GM12878 (cell line): ENCODE data around the gene MRPS25. TPM values are rescaled to one million over a fixed set of nuclear protein-coding genes. Genes with fewer than 3 reads are reported as not detected.

ENCODE experiments used
- ATAC-seq: fragments of 200-7000 bp; cut with Tn5 transposase; 3 replicates; pipeline ENCODE4 v1.9.1; 2020; ENCODE audit warnings: mild to moderate bottlenecking, moderate library complexity
- BruUV-seq: library from RNA; stranded (reverse); fragments of 400-500 nt; replicated peaks from 2 replicates; lab custom pipeline; 2021; lab: Mats Ljungman, UMichigan
- CTCF ChIA-PET: fragments of 300-600 bp; sonication (Branson Sonifier 250); formaldehyde crosslinking; extraction: SDS; loops from one replicate; lab custom pipeline; 2021; ENCODE audit warnings: inconsistent platforms; lab: Yijun Ruan, JAX
- POLR2A ChIA-PET: fragments of 350-600 bp; formaldehyde crosslinking; extraction: SDS; loops from one replicate; lab custom pipeline; 2021; ENCODE audit warnings: inconsistent platforms; lab: Charles Lee
- RAD21 ChIA-PET: fragments of 300-600 bp; sonication (Branson Sonifier 250); formaldehyde crosslinking; loops from one replicate; lab custom pipeline; 2023; ENCODE audit warnings: antibody characterized with exemption; ENCODE audit not compliant: unreplicated experiment; lab: Charles Lee
- SMC1A ChIA-PET: fragments of 300-600 bp; sonication (Branson Sonifier 250); formaldehyde crosslinking; loops from one replicate; lab custom pipeline; 2023; ENCODE audit not compliant: unreplicated experiment, uncharacterized antibody; lab: Charles Lee
- DNase-seq: peaks from one replicate; pipeline ENCODE4 v3.0.0-alpha.2; 2011; ENCODE audit warnings: low read depth, low spot score
- FAIRE-seq: peaks from 3 replicates; lab custom pipeline; 2011; peaks lifted over from hg19 to GRCh38; lab: Jason Lieb, UNC
- H2AFZ ChIP-seq: 2 replicates; pipeline ENCODE4 v1.6.0; 2011; ENCODE audit warnings: low read depth, low read length, control low read depth; ENCODE audit not compliant: control insufficient read depth
- H3K27ac ChIP-seq: 2 replicates; pipeline ENCODE4 v1.5.1; 2011; ENCODE audit warnings: control low read depth; ENCODE audit not compliant: control insufficient read depth, insufficient read depth
- H3K27me3 ChIP-seq, 2 experiments: replicated peaks in 1 of 2; 2 replicates each; pipeline versions ENCODE4 v1.6.0 to v1.6.1; 2011; ENCODE audit warnings: low read length in 1 of 2; ENCODE audit not compliant: control insufficient read depth in 2 of 2, insufficient read depth in 2 of 2
- H3K36me3 ChIP-seq, 2 experiments: 2 replicates each; pipeline ENCODE4 v1.5.1; 2011; ENCODE audit warnings: low read length in 1 of 2; ENCODE audit not compliant: control insufficient read depth in 2 of 2, insufficient read depth in 2 of 2
- H3K4me1 ChIP-seq: 2 replicates; pipeline ENCODE4 v1.6.1; 2011; ENCODE audit warnings: mild to moderate bottlenecking, low read length, moderate library complexity, mixed read lengths; ENCODE audit not compliant: control insufficient read depth, insufficient read depth
- H3K4me2 ChIP-seq: 2 replicates; pipeline ENCODE4 v1.6.0; 2011; ENCODE audit warnings: control low read depth; ENCODE audit not compliant: control insufficient read depth, insufficient read depth
- H3K4me3 ChIP-seq: fragments of 200-600 bp; sonication (generic); 2 replicates; pipeline ENCODE4 v1.5.1; 2016
- H3K79me2 ChIP-seq: 2 replicates; pipeline ENCODE4 v1.6.0; 2011; ENCODE audit warnings: low read length; ENCODE audit not compliant: control insufficient read depth, insufficient read depth
- H3K9ac ChIP-seq: 2 replicates; pipeline ENCODE4 v1.8.0; 2011; ENCODE audit warnings: low read length, control low read depth, mixed read lengths; ENCODE audit not compliant: control insufficient read depth, insufficient read depth
- H3K9me3 ChIP-seq: replicated peaks from 3 replicates; pipeline ENCODE4 v1.5.1; 2011; ENCODE audit warnings: mild to moderate bottlenecking, low read length; ENCODE audit not compliant: control insufficient read depth, insufficient read depth
- H4K20me1 ChIP-seq: 2 replicates; pipeline ENCODE4 v1.6.0; 2011; ENCODE audit not compliant: control insufficient read depth, insufficient read depth
- ATF7 ChIP-seq: fragments of 450-650 bp; IDR thresholded peaks from 2 replicates; pipeline ENCODE4 v1.6.1; 2016; ENCODE audit warnings: low read depth, mild to moderate bottlenecking
- BCLAF1 ChIP-seq: fragments of 450-650 bp; IDR thresholded peaks from 2 replicates; pipeline ENCODE4 v1.6.1; 2017; ENCODE audit warnings: antibody characterized with exemption, mild to moderate bottlenecking, moderate library complexity
- BMI1 ChIP-seq: fragments of 450-650 bp; IDR thresholded peaks from 2 replicates; pipeline ENCODE4 v1.6.1; 2016; ENCODE audit warnings: mild to moderate bottlenecking, moderate library complexity, borderline replicate concordance
- CEBPZ ChIP-seq: fragments of 150-350 bp; IDR thresholded peaks from 2 replicates; pipeline ENCODE4 v1.6.1; 2016; ENCODE audit warnings: low read depth, low read length
- CREB1 ChIP-seq: IDR thresholded peaks from 2 replicates; pipeline ENCODE4 v1.6.1; 2012; ENCODE audit warnings: low read depth, mild to moderate bottlenecking, inconsistent platforms
- EZH2 ChIP-seq: IDR thresholded peaks from 2 replicates; pipeline ENCODE4 v1.6.1; 2012; ENCODE audit warnings: low read depth, mild to moderate bottlenecking, control low read depth, inconsistent platforms, low read length, borderline replicate concordance; ENCODE audit not compliant: control insufficient read depth
- MXI1 ChIP-seq: fragments of 150-350 bp; IDR thresholded peaks from 2 replicates; pipeline ENCODE4 v1.6.1; 2011; ENCODE audit warnings: low read depth, mild to moderate bottlenecking, inconsistent platforms, low read length, improper control_type of control experiment
- POLR2A ChIP-seq: IDR thresholded peaks from 2 replicates; pipeline ENCODE4 v1.6.1; 2011; ENCODE audit warnings: low read depth, mild to moderate bottlenecking, low read length
- RAD21 ChIP-seq: IDR thresholded peaks from 2 replicates; pipeline ENCODE4 v1.6.1; 2011; ENCODE audit warnings: mild to moderate bottlenecking, low read depth, low read length, moderate library complexity; ENCODE audit not compliant: insufficient read depth
- RAD51 ChIP-seq: fragments of 450-650 bp; IDR thresholded peaks from 2 replicates; pipeline ENCODE4 v1.6.1; 2016; ENCODE audit warnings: moderate library complexity, mild to moderate bottlenecking, inconsistent platforms
- SUZ12 ChIP-seq: fragments of 200-600 bp; sonication (generic); IDR thresholded peaks from one replicate; pipeline ENCODE4 v1.6.1; 2018; ENCODE audit warnings: antibody characterized with exemption, mild to moderate bottlenecking; ENCODE audit not compliant: unreplicated experiment
- YBX1 ChIP-seq: fragments of 450-650 bp; IDR thresholded peaks from 2 replicates; pipeline ENCODE4 v1.6.1; 2016; ENCODE audit warnings: antibody characterized with exemption
- ZNF207 ChIP-seq: fragments of 450-650 bp; IDR thresholded peaks from 2 replicates; pipeline ENCODE4 v1.6.1; 2014; ENCODE audit warnings: antibody characterized with exemption, mild to moderate bottlenecking, borderline replicate concordance
- ZNF592 ChIP-seq: fragments of 450-650 bp; IDR thresholded peaks from 2 replicates; pipeline ENCODE4 v1.6.1; 2017; ENCODE audit warnings: mild to moderate bottlenecking, moderate library complexity
- WGBS: methylation state at CpG from one replicate; pipeline ENCODE4 v1.1.6; 2016; ENCODE audit warnings: low lambda C conversion rate; ENCODE audit not compliant: insufficient replicate concordance, insufficient coverage; ENCODE audit errors: missing lambda C conversion rate; 5-methylcytosine and 5-hydroxymethylcytosine counted together
- in situ Hi-C: fragments of 300-500 bp; cut with MboI; formaldehyde crosslinking; loops from 9 replicates; pipeline ENCODE4 v1.14.3; 2018; ENCODE audit warnings: mixed read lengths
- intact Hi-C: fragments of 100-400 bp; cut with micrococcal nuclease; formaldehyde crosslinking; loops from one replicate; pipeline ENCODE4 v1.14.2; 2022; ENCODE audit not compliant: unreplicated experiment
- polyA plus RNA-seq, 11 experiments: library from polyadenylated mRNA; depleted of rRNA in 4 of 11; unstranded in 6 of 11; stranded (reverse) in 5 of 11; fragments of >200 nt; fragmentation: Nextera tagmentation in 4 of 11; fragmentation: Illumina TruSeq in 1 of 11; extraction: Ambion mirVana in 4 of 11; extraction: Trizol in 1 of 11; gene quantifications; 1 replicate in 1 of 11; 2 replicates in 10 of 11; pipeline versions ENCODE4 v1.2.1 to v1.2.3, GENCODE V29; 2011 to 2016; ENCODE audit warnings: inconsistent platforms in 2 of 11, missing spikeins in 2 of 11, low read depth in 1 of 11
- total RNA-seq, 4 experiments: library from RNA; depleted of rRNA in 3 of 4; stranded (reverse); fragments of >200 nt in 3 of 4; fragmentation: Illumina TruSeq in 1 of 4; extraction: Trizol in 1 of 4; gene quantifications; 2 replicates each; pipeline versions ENCODE4 v1.2.1 to v1.2.3, GENCODE V29; 2013 to 2021

The MRPS25 gene
- total and polyA plus RNA-seq, 10 of the 15 experiments (the other 5 are each of a cell fraction or from before 2014, with no cell fraction given) = 17.0 to 114 (median 62.2) TPM

GRCh38 chr3:15094187-15094875 lies 29.2 kb upstream of the MRPS25 start:
- H4K20me1 ChIP-seq = no peaks in the 10 kb centered on the region
- H3K4me3 ChIP-seq = no peak overlapping the region
- ChIA-PET CTCF (interaction anchor here (1.3 kb wide), 1 partner anchor 14 kb away, joined by 3 read pairs; no protein-coding TSS in a partner anchor), POLR2A (no interaction called here), RAD21 (no interaction called here), SMC1A (interaction anchor here (0.8 to 1.0 kb wide), 2 partner anchors 115 to 125 kb away, joined by 3 read pairs; no protein-coding TSS in a partner anchor)
- no peak overlapping the region for H3K4me2 ChIP-seq
- H3K27ac ChIP-seq = no peak overlapping the region
- FAIRE-seq = no peak
- H3K9me3 ChIP-seq = no peaks in the 10 kb centered on the region
- no peak overlapping the region for H2AFZ ChIP-seq
- peaks cover 1 to 35% of the 10 kb centered on the region in 2 experiments for H3K36me3 ChIP-seq
- intact Hi-C loops (no loop called here), in situ Hi-C loops (no loop called here)
- DNase-seq = no peak
- BruUV-seq = no TSS peak
- no peak for ATAC-seq
- WGBS = 96% methylated on average over 5 of the region's 5 CpGs
- H3K27me3 ChIP-seq = no peaks in the 10 kb centered on the region
- peaks cover 5% of the 10 kb centered on the region for H3K4me1 ChIP-seq
- no peak for TF ChIP-seq CEBPZ
- no peak for TF ChIP-seq ZNF592
- no peak for TF ChIP-seq MXI1
- no peak for TF ChIP-seq YBX1
- TF ChIP-seq BCLAF1 = no peak
- no peak for TF ChIP-seq SUZ12
- no peak for TF ChIP-seq RAD51
- TF ChIP-seq ZNF207 = no peak
- no peak for TF ChIP-seq RAD21
- no peak for TF ChIP-seq ATF7
- TF ChIP-seq CREB1 = no peak
- no peak for TF ChIP-seq POLR2A
- no peak for TF ChIP-seq BMI1
- no peak for TF ChIP-seq EZH2
- no peak overlapping the region for H3K9ac ChIP-seq
- peaks cover 13% of the 10 kb centered on the region for H3K79me2 ChIP-seq
